Measurements from ENCODE around the gene HMOX1. TPM values are rescaled to one million over a fixed set of nuclear protein-coding genes. Genes with fewer than 3 reads are reported as not detected.
A peak's percentile ranks its signal among the peaks of the same experiment; 100 is the strongest.

HMOX1 gene
- total RNA-seq, 1 donor, result 0.81 TPM

DNA sequence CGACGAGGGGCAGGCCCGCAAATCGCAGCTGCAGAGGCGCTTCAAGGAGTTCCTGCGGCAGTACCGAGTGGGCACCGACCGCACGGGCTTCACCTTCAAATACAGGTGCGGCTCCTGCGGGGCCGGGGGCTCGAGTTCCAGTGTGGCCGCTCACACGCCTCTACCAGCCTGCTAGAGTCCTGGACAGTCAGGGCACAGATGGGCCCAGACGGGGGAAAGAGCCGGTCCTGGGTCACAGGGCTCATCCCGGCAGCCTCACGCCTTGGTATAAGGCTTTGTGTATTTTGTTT, 19.6 kb downstream of the HMOX1 start:
- DNase-seq (ENCODE audit: low read depth in 2 of 3, low spot score in 2 of 3), result no peak

DNA sequence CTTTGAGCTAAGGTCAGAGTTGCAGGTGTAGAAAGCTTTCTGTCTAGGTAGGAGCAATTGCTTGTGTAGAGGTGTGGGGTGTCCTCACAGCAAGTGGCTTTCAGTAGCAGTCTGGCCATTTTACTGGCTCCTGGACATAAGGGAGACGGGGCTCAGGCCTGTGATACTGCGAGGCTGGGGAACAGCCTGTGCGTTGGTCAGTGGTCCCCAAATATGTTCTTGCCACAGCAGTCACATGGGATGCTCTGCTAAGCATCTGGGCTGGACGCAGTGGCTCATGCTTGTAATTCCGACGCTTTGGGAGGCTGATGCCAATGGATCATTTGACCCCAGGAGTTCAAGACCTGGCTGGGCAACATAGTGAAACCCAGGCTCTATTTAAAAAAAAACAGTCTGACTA, 21.0 kb downstream of the HMOX1 start:
- DNase-seq (ENCODE audit: low read depth in 2 of 3, low spot score in 2 of 3), result no peak

DNA sequence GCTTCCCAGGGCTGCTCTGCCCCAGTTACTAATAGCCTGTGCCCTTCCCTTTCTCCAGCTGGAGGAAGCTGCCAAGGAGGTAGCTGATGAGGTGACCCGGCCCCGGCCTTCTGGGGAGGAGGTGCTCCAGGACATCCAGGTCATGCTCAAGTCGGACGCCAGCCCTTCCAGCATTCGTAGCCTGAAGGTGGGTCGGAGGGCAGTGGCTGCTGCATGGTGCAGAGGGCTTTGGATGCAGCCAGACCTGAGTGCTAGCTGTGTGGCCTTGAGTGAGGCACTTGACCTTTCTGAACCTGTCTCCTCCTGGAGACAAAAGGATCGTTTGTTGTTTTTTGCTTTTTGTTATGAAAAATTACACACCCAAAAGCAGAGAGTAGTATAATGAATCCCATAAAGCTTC, 22.5 kb downstream of the HMOX1 start:
- no peak for DNase-seq (ENCODE audit: low read depth in 2 of 3, low spot score in 2 of 3)

DNA sequence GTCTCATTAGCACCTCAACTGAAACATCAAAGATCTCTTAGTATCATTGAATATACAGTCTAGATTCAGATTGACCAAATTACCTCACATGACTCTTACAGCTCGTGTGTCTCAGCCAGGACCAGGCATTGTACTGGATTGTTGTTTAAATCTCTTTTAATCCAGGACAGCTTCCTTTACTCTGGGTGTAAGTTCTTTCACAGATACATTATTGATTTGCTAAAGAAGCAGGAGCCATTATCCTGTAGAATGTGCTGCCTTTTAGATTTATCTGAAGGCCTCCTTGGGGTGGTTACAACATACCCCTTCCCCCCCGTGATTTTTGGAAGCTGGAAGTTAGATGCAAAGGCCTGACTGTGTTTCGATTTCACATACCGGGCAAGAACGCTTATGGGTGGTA, 23.3 kb downstream of the HMOX1 start:
- no peak for DNase-seq (ENCODE audit: low read depth in 2 of 3, low spot score in 2 of 3)

DNA sequence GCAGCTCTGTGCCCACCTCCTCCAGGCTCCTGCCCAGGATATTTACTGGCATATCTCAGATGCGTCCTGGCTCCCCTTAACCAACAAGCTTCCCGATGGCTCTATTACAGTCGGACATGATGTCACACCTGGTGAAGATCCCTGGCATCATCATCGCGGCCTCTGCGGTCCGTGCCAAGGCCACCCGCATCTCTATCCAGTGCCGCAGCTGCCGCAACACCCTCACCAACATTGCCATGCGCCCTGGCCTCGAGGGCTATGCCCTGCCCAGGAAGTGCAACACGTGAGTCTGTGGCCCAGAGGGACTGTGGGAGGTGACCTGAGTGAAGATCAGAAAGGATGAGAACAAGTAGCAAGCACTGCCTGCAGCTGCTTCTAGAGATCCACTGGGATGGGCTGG, 25.5 kb downstream of the HMOX1 start:
- DNase-seq (ENCODE audit: low read depth in 2 of 3, low spot score in 2 of 3), result no peak

DNA sequence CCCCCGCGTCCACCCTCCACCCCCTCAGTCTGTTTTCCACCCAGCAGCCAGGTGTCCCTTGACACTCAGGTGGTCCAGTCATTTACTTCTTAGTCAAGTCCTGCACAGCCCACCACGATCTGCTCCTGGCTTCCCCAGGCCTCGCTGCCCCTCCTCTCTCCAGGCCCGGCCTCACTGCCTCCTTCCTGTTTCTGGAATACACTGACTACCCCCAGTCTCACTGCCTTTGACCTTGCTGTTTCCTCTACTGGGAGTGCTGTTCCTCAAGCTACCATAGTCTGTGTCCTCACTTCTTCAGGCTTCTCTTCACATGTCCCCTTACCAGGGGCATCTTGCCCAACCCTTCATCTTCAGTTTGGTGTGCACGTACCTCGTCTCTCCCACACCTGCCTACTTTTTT, 26.5 kb downstream of the HMOX1 start:
- DNase-seq (ENCODE audit: low read depth in 2 of 3, low spot score in 2 of 3), result no peak

DNA sequence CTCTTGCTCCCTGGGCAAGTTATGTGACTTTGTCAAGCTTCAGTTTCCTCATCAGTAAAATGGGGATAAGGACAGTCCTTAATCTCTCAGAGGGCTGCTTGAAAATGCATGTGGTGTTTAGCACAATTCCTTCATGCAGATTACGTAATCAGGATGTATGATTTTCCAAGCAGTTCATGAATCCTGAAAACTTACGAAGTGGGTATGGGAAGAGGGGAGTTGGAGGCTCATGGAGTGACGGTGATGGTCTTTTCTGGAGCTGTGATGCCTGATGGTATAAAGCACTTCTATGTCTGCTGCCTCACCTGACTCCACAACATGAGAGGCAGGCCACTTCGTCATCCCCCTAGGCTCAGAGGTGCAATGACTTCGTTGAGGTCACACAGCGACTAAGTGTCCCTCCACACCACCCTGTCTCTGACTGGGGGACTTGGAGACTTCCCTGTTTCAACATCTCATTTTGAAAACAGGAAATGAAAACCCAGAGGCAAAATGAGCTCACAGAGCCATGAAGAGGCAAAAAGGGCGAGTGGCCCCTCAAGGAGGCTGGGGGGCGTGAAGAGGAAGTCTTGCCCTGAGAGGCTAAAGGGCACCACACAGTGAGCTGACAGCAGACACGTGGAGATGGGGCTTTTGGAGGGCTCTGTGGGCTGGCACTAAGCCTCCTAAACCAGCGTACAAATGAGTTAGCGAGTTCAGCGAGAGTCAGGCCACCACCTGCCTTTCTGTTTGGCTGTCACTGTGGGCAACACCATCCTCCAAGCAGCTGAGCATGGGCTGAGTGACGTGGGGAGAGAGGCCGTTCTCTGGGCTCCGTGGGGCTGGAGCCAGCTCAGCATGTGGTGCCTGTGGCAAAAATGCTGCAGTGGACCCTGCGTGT, 29.1 kb downstream of the HMOX1 start:
- DNase-seq (ENCODE audit: low read depth in 2 of 3, low spot score in 2 of 3), result peak in 2 of 3 donors; percentile 87 to 94

DNA sequence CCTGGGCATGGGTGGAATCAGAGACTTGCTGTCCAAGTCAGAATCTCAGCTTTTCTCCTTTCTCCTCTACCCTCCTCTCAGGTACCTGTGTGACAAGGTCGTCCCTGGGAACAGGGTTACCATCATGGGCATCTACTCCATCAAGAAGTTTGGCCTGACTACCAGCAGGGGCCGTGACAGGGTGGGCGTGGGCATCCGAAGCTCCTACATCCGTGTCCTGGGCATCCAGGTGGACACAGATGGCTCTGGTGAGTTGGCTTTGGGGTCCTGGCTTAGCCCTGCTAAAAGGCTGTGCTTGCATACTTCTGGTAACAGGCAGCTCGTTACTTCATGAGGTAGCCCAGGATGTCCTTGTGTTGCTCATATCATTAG, 29.8 kb downstream of the HMOX1 start:
- DNase-seq (ENCODE audit: low read depth in 2 of 3, low spot score in 2 of 3), result no peak

DNA sequence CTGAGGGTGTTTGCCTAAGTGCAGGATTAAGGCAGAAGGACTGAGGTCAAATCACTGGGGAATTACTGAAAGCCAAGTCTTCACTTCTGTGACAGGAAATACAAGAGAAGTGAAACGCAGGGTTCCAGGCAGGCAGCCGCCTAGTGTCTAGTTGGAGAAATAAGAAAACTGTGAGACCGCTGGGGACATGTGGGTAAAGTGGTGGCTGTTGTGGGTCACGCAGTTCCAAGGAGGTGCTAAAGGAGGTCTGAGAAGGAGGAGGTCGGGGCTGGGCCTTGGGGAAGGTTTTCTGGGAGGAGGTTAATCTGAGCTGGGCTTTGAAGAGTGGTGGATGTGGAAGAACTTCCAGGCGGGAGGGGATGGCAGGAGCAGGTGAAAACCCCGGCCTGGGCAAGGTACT, 30.2 kb downstream of the HMOX1 start:
- no peak for DNase-seq (ENCODE audit: low read depth in 2 of 3, low spot score in 2 of 3)

DNA sequence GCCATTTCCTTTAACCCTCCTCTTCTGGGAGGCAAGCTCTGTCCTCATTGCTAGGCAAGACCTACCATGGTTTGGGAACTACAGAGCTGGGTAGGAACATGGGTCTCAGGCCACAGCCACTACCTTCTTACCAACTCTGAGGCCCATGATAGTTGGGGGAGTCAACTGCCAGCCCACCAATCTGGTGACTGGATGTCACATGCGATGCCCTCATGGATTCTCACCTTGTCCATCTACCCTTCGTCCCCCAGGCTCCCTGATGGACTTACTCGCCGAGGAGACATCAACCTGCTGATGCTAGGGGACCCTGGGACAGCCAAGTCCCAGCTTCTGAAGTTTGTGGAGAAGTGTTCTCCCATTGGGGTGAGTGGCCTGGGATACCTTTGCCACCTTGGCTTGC, 32.7 kb downstream of the HMOX1 start:
- no peak for DNase-seq (ENCODE audit: low read depth in 2 of 3, low spot score in 2 of 3)

DNA sequence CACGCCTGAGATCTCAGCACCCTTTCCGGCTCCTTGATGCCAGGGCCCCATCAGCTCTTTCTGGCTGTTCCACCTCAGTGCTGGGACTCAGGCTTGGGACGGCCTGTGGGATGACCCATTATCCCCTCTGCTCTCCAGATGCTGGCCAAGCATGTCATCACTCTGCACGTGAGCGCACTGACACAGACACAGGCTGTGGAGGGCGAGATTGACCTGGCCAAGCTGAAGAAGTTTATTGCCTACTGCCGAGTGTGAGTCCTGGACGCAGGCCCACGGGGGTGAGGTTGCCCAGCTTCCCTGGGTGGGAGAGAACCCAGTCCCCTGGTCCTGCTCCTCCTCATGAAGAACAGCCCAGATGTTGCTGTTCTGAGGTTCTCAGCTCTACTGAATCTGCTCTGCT, 36.7 kb downstream of the HMOX1 start:
- DNase-seq (ENCODE audit: low read depth in 2 of 3, low spot score in 2 of 3), result no peak

DNA sequence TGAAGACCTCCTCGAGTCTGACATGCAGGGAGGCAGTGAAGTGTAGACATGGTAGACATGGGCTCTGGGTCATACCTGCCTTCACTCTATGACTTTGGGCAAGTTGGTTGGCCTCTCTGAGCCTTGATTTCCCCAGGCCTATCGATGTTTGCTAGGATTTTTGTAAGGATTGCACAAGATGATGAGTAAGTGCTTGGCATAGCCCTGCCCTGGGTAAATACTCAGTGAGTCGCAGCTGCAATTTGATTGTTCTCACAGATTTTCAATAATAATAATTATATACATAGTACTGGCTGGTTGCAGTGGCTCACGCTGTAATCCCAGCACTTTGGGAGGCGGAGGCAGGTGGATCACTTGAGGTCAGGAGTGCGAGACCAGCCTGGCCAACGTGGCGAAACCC, 37.2 kb downstream of the HMOX1 start:
- DNase-seq (ENCODE audit: low read depth in 2 of 3, low spot score in 2 of 3), result no peak

DNA sequence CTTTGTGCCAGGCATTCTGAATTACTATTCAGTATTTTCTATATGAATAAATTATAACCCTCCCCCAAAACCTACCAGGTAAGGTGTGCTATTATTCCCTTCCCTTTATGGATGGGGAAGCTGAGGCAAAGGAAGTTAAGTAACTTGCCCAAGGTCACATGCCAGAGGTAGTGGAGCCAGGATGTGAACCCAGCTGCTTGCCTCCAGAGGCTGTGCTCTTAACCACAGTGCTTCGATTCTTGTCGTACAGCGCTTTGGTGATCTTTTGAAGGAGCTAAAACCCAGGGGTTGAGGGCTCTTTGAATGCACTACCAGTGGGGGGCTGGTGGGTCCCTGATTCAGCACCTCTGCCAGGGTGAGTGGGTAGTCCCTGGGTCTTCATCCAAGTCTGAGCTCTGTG, 37.8 kb downstream of the HMOX1 start:
- DNase-seq (ENCODE audit: low read depth in 2 of 3, low spot score in 2 of 3), result no peak

DNA sequence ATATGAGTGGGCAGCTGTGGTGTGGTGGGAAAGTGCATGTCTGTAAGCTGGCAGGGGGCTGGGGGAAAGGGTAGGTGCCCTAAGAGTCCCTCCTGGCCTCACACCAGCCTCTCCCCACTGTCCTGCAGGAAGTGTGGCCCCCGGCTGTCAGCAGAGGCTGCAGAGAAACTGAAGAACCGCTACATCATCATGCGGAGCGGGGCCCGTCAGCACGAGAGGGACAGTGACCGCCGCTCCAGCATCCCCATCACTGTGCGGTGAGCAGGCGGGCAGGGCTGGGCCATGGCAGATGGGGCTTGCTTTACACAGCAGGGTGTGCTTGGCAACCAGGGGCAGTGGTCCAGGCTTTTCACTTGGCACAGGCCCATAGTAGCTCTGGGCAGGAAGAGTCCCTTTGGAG, 38.9 kb downstream of the HMOX1 start:
- no peak for DNase-seq (ENCODE audit: low read depth in 2 of 3, low spot score in 2 of 3)

DNA sequence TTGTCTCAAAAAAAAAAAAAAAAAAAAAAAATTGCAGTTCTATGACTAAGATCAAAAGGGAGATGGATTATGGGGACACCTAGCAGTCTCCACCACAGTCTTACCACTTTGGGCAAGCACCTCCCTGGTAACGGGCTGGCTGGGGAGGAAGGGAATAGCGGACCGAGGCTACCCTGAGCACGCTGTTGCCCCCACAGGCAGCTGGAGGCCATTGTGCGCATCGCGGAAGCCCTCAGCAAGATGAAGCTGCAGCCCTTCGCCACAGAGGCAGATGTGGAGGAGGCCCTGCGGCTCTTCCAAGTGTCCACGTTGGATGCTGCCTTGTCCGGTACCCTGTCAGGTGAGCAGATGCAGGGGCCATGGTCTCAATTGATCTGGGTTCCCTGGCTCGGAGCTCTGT, 40.2 kb downstream of the HMOX1 start:
- no peak for DNase-seq (ENCODE audit: low read depth in 2 of 3, low spot score in 2 of 3)

DNA sequence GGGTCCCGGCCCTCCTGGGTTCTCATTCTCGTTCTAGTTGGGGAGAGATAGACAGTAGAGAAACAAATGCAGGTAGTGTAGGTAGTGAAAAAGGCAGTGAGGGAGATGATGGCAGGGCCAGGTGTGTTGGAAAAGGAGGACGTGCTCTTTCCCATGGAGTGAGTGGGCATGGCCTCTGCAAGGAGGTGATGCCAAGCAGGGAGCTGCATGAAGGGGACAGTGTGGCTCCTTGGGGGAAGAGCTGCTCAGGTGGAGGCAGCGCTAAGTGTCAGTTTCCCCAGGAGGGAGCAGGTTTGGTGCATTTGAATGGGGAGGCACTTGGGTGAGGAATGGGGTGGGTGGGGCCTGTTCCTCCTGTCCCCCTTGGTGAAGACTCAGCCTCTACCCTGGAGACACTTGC, 41.2 kb downstream of the HMOX1 start:
- no peak for DNase-seq (ENCODE audit: low read depth in 2 of 3, low spot score in 2 of 3)

DNA sequence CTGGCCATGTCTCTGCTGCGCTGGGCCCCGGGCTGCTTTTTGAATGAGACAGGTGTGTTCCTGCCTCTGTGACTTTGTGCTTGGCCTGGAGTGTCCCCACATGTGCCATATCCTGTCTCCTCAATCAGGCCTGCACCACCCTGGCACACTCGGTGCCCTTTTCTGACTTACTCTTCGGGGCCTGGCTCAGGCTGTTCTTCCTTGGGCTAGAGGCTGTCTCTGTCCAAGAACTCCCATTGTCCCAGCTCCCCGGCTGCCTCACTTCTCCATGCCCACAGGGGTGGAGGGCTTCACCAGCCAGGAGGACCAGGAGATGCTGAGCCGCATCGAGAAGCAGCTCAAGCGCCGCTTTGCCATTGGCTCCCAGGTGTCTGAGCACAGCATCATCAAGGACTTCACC, 42.0 kb downstream of the HMOX1 start:
- no peak for DNase-seq (ENCODE audit: low read depth in 2 of 3, low spot score in 2 of 3)

DNA sequence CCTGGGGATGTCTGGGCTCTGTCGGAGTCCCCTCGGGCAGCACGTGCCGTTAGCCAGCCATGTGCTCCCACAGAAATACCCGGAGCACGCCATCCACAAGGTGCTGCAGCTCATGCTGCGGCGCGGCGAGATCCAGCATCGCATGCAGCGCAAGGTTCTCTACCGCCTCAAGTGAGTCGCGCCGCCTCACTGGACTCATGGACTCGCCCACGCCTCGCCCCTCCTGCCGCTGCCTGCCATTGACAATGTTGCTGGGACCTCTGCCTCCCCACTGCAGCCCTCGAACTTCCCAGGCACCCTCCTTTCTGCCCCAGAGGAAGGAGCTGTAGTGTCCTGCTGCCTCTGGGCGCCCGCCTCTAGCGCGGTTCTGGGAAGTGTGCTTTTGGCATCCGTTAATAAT, 43.2 kb downstream of the HMOX1 start:
- no peak for DNase-seq (ENCODE audit: low read depth in 2 of 3, low spot score in 2 of 3)

DNA sequence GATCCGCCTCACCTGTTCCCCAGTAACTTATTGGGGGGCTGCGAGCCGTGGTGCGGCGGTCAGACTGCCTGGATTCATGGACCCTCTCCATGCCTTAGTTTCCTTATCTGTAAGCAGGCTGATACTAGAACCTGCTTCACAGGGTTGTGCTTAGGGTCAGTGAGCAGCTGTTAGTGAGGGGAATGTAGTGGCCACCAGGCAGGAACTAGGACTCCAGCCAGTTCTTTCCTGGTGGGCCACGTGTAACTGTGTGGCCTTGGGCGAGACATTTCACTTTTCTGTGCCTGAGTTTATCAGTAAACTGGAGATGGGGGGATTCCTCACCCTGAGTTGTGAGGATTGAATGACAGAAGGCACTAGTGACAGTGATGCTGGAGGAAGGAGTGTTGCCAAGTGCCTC, 43.9 kb downstream of the HMOX1 start:
- DNase-seq (ENCODE audit: low read depth in 2 of 3, low spot score in 2 of 3), result no peak

DNA sequence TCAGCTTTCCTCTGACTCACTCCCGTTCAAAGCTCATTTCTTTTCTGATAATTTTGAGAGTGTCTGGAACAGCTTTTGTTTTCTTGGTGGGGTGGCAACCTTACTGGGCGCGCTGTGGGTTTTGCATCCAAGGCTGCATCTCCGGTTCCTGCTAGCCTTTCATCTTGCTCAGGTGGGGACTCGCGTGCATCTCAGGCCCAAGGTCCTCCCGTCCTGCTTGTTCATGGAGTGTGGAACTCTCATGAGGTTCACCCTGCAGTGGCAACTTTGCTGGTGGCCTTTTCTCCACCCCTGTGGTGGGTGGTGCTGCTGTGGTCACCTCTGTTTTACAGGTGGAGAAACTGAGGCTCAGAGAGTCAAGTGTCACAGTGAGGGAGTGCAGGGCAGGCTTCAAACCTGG, 44.6 kb downstream of the HMOX1 start:
- DNase-seq (ENCODE audit: low read depth in 2 of 3, low spot score in 2 of 3), result no peak

DNA sequence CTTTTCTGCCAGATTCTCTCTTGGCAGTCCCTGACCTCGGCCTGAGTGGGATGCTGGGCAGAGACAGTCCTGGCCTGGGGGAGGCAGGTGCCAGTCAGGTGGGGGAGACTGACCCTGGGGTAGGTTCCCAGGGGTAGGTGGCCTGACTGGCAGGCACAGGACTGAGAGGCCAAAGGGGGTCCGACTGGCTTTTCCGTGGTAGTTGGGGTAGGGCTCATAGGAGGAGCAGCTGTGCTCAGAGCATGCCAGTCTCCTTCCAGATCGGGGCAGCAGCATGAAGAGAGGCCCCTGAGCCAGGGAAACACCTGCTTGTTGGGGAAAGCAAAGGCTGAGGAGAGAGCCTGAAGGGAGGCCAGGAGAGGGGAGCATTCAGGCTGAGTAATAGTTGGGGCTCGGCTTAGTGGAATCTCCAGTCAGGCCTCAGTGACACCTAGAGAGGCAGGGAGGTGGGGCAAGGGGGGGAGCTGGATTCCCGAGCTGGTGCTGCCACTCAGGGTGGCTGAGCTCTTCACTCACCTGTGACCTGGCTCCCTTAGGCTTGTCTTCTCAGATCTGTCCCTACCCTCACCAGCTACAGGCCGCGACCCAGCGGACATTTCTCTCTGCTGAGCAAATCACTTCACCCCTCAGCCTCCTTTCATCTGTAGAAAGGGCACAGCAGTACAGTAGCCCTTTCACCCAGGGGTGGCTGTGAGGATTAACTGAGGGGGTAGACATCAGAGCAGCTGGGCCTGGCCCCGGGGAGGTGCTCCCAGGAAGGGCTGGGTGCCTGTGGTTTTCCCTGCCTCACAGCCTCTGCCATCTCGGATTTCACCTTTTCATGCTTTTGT, 45.3 kb downstream of the HMOX1 start:
- DNase-seq (ENCODE audit: low read depth in 2 of 3, low spot score in 2 of 3), result no peak

DNA sequence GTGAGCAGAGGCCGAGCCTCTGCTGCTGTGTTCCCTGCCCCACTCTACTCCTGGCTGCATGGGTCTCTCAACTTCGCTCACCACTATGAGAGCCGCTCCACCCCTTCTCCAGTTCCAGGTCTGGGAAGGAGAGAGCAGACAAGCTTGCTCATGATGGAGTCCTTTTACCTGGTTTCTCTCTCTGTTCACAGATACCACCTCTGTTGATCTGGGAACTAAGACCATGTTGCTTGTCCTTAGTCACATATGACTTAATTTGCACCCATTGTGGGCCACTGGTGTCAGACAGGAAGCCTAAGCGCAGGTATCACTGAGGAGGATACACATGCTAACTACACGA, 45.9 kb downstream of the HMOX1 start:
- no peak for DNase-seq (ENCODE audit: low read depth in 2 of 3, low spot score in 2 of 3)

All from hematopoietic multipotent progenitor cell (in vitro differentiated cells).